HCT116 (cell line): ENCODE measurements around the gene KTN1. TPM values are rescaled to one million over a fixed set of nuclear protein-coding genes. Genes with fewer than 3 reads are reported as not detected.

Experiments used
- ATAC-seq: fragments of 200-7000 bp; cut with Tn5 transposase; 2 replicates; pipeline ENCODE4 v1.9.1; 2020; ENCODE audit warnings: mild to moderate bottlenecking, moderate library complexity
- BruUV-seq: library from RNA; stranded (reverse); fragments of 400-500 nt; replicated peaks from 2 replicates; lab custom pipeline; 2021; lab: Mats Ljungman, UMichigan
- CTCF ChIA-PET: fragments of 300-600 bp; sonication (Branson Sonifier 250); formaldehyde crosslinking; loops from one replicate; lab custom pipeline; 2021; ENCODE audit warnings: antibody characterized with exemption; lab: Charles Lee
- POLR2A ChIA-PET: fragments of 300-600, 350-600 bp; sonication (Branson Sonifier 250); formaldehyde crosslinking; loops from one replicate; lab custom pipeline; 2021; ENCODE audit warnings: antibody characterized with exemption; lab: Charles Lee
- RAD21 ChIA-PET, 2 experiments: fragments of 300-600 bp; sonication (Branson Sonifier 250); formaldehyde crosslinking; loops; one replicate each; lab custom pipeline; 2023; ENCODE audit warnings: low total read pairs in 2 of 2; ENCODE audit not compliant: uncharacterized antibody in 2 of 2, unreplicated experiment in 2 of 2, low non-redundant PET in 1 of 2; lab: Charles Lee
- DNase-seq: peaks from one replicate; pipeline ENCODE4 v3.0.0-alpha.2; 2010; ENCODE audit warnings: low read depth, low spot score
- H2AFZ ChIP-seq: fragments of 200-600 bp; shearing (Covaris generic), sonication (generic); 2 replicates; pipeline ENCODE4 v1.6.1; 2017; ENCODE audit warnings: low read depth, mixed run types, mixed read lengths, antibody characterized with exemption, low read length; ENCODE audit not compliant: poor library complexity, severe bottlenecking
- H3K27ac ChIP-seq: 2 replicates; pipeline ENCODE4 v1.5.1; 2012; ENCODE audit warnings: low read depth, low read length
- H3K27me3 ChIP-seq: fragments of 200-600 bp; sonication (generic); 2 replicates; pipeline ENCODE4 v1.6.1; 2016; ENCODE audit warnings: mixed run types, low read length, mixed read lengths; ENCODE audit not compliant: insufficient read depth
- H3K36me3 ChIP-seq, 2 experiments: fragments of 200-500 bp in 1 of 2; fragments of 200-600 bp in 1 of 2; sonication (Bioruptor generic) in 1 of 2; sonication (generic) in 1 of 2; 2 replicates each; pipeline versions ENCODE4 v1.5.1 to v1.6.1; 2014 to 2016; ENCODE audit warnings: low read length in 2 of 2, inconsistent platforms in 1 of 2, mixed read lengths in 1 of 2, mixed run types in 1 of 2; ENCODE audit not compliant: insufficient read depth in 2 of 2, control insufficient read depth in 1 of 2
- H3K4me1 ChIP-seq, 2 experiments: fragments of 200-600 bp in 1 of 2; sonication (generic) in 1 of 2; 2 replicates each; pipeline versions ENCODE4 v1.5.1 to v1.6.1; 2012 to 2017; ENCODE audit warnings: low read length in 2 of 2, inconsistent platforms in 1 of 2, mild to moderate bottlenecking in 1 of 2, mixed read lengths in 1 of 2, mixed run types in 1 of 2, moderate library complexity in 1 of 2; ENCODE audit not compliant: insufficient read depth in 2 of 2, control insufficient read depth in 1 of 2
- H3K4me2 ChIP-seq: fragments of 200-600 bp; sonication (generic); 2 replicates; pipeline ENCODE4 v1.6.1; 2017; ENCODE audit warnings: mixed run types, low read length, mixed read lengths
- H3K4me3 ChIP-seq, 2 experiments: fragments of 200-600 bp in 1 of 2; sonication (generic) in 1 of 2; replicated peaks in 1 of 2; 2 replicates each; pipeline ENCODE4 v1.5.1; 2011 to 2016; ENCODE audit warnings: low read length in 2 of 2, control low read depth in 1 of 2, low read depth in 1 of 2, mild to moderate bottlenecking in 1 of 2, mixed read lengths in 1 of 2, mixed run types in 1 of 2
- H3K79me2 ChIP-seq: fragments of 200-600 bp; sonication (generic); 2 replicates; pipeline ENCODE4 v1.6.1; 2017; ENCODE audit warnings: mild to moderate bottlenecking, mixed run types, low read length, moderate library complexity, mixed read lengths; ENCODE audit not compliant: insufficient read depth
- H3K9ac ChIP-seq: fragments of 200-600 bp; sonication (generic); 2 replicates; pipeline ENCODE4 v1.6.1; 2016; ENCODE audit warnings: low read length, mixed read lengths
- H3K9me2 ChIP-seq: fragments of 200-600 bp; sonication (generic), shearing (Covaris generic); 2 replicates; pipeline ENCODE4 v1.6.1; 2017; ENCODE audit warnings: mixed run types, mild to moderate bottlenecking, moderate library complexity; ENCODE audit not compliant: insufficient read depth
- H3K9me3 ChIP-seq, 2 experiments: fragments of 200-500 bp in 1 of 2; fragments of 200-600 bp in 1 of 2; sonication (Bioruptor generic) in 1 of 2; sonication (generic) in 1 of 2; 2 replicates each; pipeline ENCODE4 v1.6.1; 2014 to 2017; ENCODE audit warnings: low read length in 2 of 2, mixed read lengths in 2 of 2, inconsistent platforms in 1 of 2, low read depth in 1 of 2, mild to moderate bottlenecking in 1 of 2, mixed run types in 1 of 2, moderate library complexity in 1 of 2; ENCODE audit not compliant: control insufficient read depth in 1 of 2, insufficient read depth in 1 of 2
- H4K20me1 ChIP-seq: fragments of 200-600 bp; sonication (generic), shearing (Covaris generic); 2 replicates; pipeline ENCODE4 v1.6.1; 2017; ENCODE audit warnings: mixed run types, mild to moderate bottlenecking, moderate library complexity; ENCODE audit not compliant: insufficient read depth
- CBX3 ChIP-seq: IDR thresholded peaks from 2 replicates; pipeline ENCODE4 v1.6.1; 2012; ENCODE audit warnings: low read depth
- CEBPB ChIP-seq: IDR thresholded peaks from 2 replicates; pipeline ENCODE4 v1.6.1; 2012; ENCODE audit warnings: low read depth
- ELF1 ChIP-seq: IDR thresholded peaks from 2 replicates; pipeline ENCODE4 v1.6.1; 2012; ENCODE audit warnings: low read depth, borderline replicate concordance
- EZH2 ChIP-seq: fragments of 200-600 bp; sonication (generic); IDR thresholded peaks from 2 replicates; pipeline ENCODE4 v1.6.1; 2017; ENCODE audit warnings: antibody characterized with exemption, mixed run types
- EZH2phosphoT487 ChIP-seq: fragments of 200-600 bp; IDR thresholded peaks from 2 replicates; pipeline ENCODE4 v1.6.1; 2018; ENCODE audit warnings: antibody characterized with exemption, borderline replicate concordance
- RAD21 ChIP-seq: IDR thresholded peaks from 2 replicates; pipeline ENCODE4 v1.6.1; 2012; ENCODE audit warnings: low read depth, mild to moderate bottlenecking
- SIN3A ChIP-seq: IDR thresholded peaks from 2 replicates; pipeline ENCODE4 v1.6.1; 2012; ENCODE audit warnings: low read depth
- SRF ChIP-seq: IDR thresholded peaks from 2 replicates; pipeline ENCODE4 v1.6.1; 2012; ENCODE audit warnings: low read depth
- TCF7L2 ChIP-seq: IDR thresholded peaks from 2 replicates; pipeline ENCODE4 v1.7.0; 2011; ENCODE audit warnings: borderline replicate concordance, inconsistent platforms; ENCODE audit not compliant: insufficient read depth, insufficient read length; ENCODE audit errors: extremely low read depth
- YY1 ChIP-seq: IDR thresholded peaks from 2 replicates; pipeline ENCODE4 v1.6.1; 2011; ENCODE audit warnings: low read length, low read depth, moderate library complexity, mild to moderate bottlenecking; ENCODE audit not compliant: insufficient replicate concordance; ENCODE audit errors: extremely low read depth
- ZBTB33 ChIP-seq: IDR thresholded peaks from 2 replicates; pipeline ENCODE4 v1.6.1; 2011; ENCODE audit warnings: mild to moderate bottlenecking, low read length, moderate library complexity; ENCODE audit not compliant: insufficient replicate concordance; ENCODE audit errors: extremely low read depth
- ZFX ChIP-seq: fragments of 450-650 bp; IDR thresholded peaks from 2 replicates; pipeline ENCODE4 v1.6.1; 2017
- ZNF274 ChIP-seq: fragments of 200-500 bp; sonication (Bioruptor generic); IDR thresholded peaks from 2 replicates; pipeline ENCODE4 v1.6.1; 2014; ENCODE audit warnings: mild to moderate bottlenecking, low read depth, low read length, inconsistent platforms
- intact Hi-C: fragments of 100-400 bp; cut with micrococcal nuclease; formaldehyde crosslinking; loops from 2 replicates; pipeline ENCODE4 v1.10.0; 2022
- total RNA-seq: library from RNA; stranded (reverse); gene quantifications from one replicate; pipeline ENCODE4 v1.2.1, GENCODE V29; 2021; ENCODE audit not compliant: unreplicated experiment
- TF ChIP-seq, protein P1 (sequence below): IDR thresholded peaks from 2 replicates; pipeline ENCODE4 v1.6.1; 2012; ENCODE audit warnings: low read depth

Gene KTN1
- total RNA-seq, 1 experiment from 2014 or later = 105 TPM

- DNase-seq (no peak), ATAC-seq (no peak)
- H3K9ac ChIP-seq = no peak overlapping the region
- no peak overlapping the region for H3K4me3 ChIP-seq
- BruUV-seq = no TSS peak
- ChIA-PET RAD21 (no interaction called here), CTCF (no interaction called here), POLR2A (no interaction called here)
- H3K27ac ChIP-seq = no peak overlapping the region
- H2AFZ ChIP-seq = no peak overlapping the region
- H3K4me1 ChIP-seq = peaks cover 7 to 11% of the 10 kb centered on the region in 2 experiments
- no peaks in the 10 kb centered on the region for H4K20me1 ChIP-seq
- no peaks in the 10 kb centered on the region for H3K9me3 ChIP-seq
- no peaks in the 10 kb centered on the region for H3K36me3 ChIP-seq
- intact Hi-C loops = no loop called here
- no peaks in the 10 kb centered on the region for H3K79me2 ChIP-seq
- H3K27me3 ChIP-seq = no peaks in the 10 kb centered on the region
- no peak overlapping the region for H3K4me2 ChIP-seq
- TF ChIP-seq CEBPB (no peak), RAD21 (no peak), ZFX (no peak), ELF1 (no peak), TCF7L2 (no peak), SIN3A (no peak), EZH2 (no peak), YY1 (no peak), ZNF274 (no peak), CBX3 (no peak), SRF (no peak), ZBTB33 (no peak), EZH2phosphoT487 (no peak)
- TF ChIP-seq, protein P1, sequence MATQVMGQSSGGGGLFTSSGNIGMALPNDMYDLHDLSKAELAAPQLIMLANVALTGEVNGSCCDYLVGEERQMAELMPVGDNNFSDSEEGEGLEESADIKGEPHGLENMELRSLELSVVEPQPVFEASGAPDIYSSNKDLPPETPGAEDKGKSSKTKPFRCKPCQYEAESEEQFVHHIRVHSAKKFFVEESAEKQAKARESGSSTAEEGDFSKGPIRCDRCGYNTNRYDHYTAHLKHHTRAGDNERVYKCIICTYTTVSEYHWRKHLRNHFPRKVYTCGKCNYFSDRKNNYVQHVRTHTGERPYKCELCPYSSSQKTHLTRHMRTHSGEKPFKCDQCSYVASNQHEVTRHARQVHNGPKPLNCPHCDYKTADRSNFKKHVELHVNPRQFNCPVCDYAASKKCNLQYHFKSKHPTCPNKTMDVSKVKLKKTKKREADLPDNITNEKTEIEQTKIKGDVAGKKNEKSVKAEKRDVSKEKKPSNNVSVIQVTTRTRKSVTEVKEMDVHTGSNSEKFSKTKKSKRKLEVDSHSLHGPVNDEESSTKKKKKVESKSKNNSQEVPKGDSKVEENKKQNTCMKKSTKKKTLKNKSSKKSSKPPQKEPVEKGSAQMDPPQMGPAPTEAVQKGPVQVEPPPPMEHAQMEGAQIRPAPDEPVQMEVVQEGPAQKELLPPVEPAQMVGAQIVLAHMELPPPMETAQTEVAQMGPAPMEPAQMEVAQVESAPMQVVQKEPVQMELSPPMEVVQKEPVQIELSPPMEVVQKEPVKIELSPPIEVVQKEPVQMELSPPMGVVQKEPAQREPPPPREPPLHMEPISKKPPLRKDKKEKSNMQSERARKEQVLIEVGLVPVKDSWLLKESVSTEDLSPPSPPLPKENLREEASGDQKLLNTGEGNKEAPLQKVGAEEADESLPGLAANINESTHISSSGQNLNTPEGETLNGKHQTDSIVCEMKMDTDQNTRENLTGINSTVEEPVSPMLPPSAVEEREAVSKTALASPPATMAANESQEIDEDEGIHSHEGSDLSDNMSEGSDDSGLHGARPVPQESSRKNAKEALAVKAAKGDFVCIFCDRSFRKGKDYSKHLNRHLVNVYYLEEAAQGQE = no peak
- no peaks in the 10 kb centered on the region for H3K9me2 ChIP-seq
Measured at GRCh38 chr14:55553791-55554190, 26.2 kb upstream of the KTN1 start.
